Inferior parietal cortex (tissue), 1 donor: ENCODE data around the gene TXN.
"Not testable (repeated sequence)": the region's sequence is repeated elsewhere in the genome, so short reads cannot be mapped to it uniquely, and the experiment has no call there.

Source experiments
- DNase-seq: peaks from one replicate; pipeline ENCODE4 v3.0.0-alpha.2; 2016; ENCODE audit errors: extremely low spot score

The TXN gene

DNA sequence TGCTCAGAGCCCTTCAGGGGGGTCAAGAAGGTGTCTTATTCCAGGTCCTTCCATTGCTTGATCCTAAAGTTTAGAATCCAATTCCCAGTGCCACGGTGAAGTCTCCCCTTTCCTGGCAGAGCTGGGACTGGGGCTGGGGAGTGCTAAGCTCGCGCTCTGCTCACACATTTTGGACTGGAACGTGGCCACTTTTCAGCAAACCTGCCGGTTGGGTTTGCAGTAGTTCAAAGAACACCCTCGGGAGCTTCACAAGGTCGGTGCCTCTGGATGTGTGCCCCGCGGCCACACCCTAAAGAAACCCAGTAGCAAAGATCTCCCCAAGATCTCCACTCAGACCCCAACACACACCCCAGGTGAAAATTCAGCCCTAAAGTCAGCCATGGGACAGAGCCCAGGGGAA is 48.3 kb downstream of the TXN start, which contains the start of gene C9orf152:
TSS of gene C9orf152 (minus strand) at position 129 of the 400 bp plus-strand sequence. CDS start 580 bp downstream, outside the sequence.
- DNase-seq, result no peak

DNA sequence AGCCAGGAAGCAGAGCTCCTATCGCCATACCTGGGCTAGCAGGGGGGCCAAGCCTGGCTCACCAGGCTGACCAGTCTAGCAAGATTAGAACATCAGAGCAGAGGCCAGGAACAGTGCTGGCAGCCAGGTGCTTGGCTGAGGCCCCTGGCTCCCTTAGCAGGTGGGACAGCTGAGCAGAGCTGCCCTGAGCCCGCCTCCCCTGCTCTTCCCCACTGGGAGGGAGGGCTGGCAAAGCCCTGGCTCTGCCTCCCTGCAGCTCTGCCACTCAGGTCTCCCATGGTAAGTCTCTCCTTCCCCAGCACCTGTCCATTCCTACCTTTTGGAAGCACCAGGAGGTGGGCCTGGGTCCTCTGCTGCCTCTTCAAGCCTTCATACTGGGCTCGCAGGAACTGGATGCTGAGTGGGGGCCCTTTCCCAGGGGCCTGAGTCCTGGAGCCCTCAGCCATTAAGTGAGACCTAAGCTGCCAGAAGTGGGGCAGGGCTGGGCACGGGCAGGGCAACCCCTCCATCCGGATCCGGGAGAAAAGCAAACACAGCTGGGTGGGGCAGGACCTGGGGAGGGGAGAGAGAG is 49.2 kb downstream of the TXN start:
- no peak for DNase-seq

DNA sequence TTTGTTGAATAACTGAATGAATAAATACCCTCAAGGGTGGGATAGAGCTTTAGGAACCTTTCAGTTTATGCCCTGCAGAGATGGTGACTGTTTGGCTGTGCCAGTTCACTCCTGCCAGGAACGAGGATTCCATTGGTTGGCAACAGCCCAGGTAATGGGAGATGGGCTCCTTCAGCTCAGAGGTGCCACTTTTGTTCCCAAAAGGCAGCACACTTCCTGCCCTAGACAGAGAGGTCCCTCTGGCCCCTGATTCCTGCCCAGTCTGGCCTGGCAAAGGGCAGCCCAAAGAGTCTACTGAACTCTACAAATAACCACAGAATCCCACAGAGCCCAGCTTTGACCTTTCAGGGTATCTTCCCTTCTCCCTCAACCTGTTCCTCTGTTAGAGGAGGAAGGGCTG is 49.9 kb downstream of the TXN start:
- no peak for DNase-seq

DNA sequence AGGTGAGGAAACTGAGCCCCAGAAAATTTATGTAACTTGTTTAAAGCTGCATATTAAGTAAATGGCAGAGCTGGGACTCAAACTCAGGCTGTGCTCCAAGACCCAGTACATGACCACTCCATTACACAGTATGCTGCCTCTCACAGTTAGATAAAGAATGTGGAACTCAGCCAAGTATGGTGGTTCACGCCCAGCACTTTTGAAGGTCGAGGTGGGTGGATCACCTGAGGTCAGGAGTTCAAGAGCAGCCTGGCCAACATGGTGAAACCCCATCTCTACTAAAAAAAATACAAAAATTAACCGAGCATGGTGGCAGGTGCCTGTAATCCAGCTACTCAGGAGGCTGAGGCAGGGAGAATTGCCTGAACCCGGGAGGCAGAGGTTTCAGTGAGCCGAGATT is 50.7 kb downstream of the TXN start:
- not testable (repeated sequence) for DNase-seq

DNA sequence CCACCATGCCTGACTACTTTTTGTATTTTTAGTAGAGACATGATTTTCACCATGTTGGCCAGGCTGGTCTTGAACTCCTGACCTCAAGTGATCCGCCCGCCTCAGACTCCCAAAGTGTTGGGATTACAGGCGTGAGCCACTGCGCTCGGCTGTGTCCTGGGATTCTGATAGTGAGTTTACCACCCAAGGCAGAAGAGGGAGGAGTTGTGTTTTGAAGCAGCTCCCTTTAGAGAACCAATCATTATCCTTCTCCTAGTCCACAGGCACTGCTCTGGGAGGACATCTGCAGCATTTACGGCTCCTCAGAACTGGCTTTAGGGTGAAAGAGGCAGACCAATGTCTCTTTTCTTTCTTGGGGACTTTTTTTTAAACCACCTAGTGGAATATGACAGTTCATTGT is 54.1 kb downstream of the TXN start:
- no peak for DNase-seq

DNA sequence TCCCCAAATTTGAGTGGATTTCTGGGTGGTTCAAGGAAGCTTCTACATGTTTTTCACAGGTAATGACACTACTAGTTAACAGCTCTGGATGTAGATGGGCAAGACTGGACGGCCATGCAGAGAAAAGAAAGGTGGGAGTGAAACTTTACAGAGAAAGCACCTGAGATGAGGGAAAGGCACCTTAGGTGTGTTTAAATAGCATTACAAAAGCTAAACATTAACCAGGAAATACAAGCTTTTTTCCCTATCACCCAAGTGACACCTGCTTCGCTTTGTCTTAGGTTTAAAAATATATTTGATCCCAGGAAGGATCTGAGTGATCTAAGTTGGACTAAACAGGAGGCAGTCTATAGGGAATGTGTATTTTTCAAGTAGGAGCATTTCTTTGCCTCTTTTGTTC is 56.7 kb downstream of the TXN start:
- no peak for DNase-seq

DNA sequence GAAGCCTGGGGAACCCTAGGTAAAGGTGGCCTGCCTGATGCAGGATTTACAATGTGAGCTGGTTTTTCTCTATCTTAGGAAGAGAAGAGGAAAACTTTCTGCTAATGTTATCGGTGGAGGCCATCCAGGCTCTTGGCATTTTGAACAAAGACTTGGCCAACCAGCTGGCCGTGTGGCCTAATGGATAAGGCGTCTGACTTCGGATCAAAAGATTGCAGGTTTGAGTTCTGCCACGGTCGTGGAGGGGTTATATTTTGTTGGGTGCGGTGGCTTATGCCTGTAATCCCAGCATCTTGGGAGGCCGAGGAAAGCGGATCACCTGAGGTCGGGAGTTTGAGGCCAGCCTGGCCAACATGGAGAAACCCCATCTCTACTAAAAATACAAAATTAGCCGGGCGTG is 58.0 kb downstream of the TXN start:
- DNase-seq, result no peak

DNA sequence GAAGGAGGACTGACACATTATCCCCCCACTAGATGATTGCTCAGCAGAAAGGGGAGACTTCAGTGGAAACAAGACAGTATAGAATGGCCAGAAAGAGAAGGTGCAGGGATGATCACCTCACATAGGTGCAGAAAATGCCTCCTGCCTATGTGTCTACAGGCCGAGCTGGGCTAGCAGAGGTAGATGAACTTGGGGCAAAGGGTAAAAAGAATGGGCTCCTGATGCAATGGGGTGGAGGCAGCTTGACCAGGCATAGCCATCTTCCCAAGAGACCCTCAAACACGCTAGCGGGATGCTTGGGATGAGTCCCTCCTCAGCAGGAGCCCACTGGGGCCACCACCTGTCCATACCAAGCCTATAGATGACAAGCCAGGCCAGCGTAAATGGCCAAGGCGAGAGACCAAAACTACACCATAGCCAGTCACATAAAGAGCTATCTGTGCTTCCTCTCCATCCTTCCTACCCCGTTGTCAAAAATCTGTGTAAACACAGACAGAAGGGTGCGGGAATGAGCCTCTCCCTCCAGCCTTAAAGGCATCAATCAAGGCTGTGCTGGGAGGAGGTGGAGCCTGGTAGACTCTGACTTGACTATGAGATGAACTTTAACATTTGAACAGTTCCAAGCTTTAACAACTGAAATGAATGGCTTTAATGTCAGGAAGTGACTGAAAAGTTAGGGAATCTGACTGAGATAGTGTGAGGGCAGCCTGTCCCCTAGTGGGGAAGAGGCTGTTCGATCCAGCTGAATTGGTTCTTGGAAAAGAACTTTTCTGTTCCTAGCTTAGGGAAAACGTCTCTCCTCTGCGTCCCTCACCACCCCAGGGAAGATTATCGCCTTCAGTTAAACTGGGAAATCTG is 58.7 kb downstream of the TXN start:
- DNase-seq, result no peak

DNA sequence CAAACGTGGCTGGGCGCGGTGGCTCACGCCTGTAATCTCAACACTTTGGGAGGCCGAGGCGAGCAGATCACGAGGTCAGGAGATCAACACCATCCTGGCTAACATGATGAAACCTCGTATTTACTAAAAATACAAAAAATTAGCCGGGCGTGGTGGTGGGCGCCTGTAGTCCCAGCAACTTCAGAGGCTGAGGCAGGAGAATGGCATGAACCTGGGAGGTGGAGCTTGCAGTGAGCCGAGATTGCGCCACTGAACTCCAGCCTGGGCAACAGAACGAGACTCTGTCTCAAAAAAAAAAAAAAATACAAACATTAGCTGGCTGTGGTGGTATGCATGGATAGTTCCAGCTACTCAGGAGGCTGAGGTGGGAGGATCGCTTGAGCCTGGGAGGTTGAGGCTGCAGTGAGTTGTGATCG is 60.2 kb downstream of the TXN start:
- DNase-seq, result not testable (repeated sequence)
